22Rv1 (cell line): ENCODE measurements around the gene RYR2.
A peak's percentile ranks its signal among the peaks of the same experiment; 100 is the strongest.

Experiments used
- H3K27ac ChIP-seq: fragments of 450-650 bp; 2 replicates; pipeline ENCODE4 v1.5.1; 2017
- CTCF ChIP-seq: fragments of 450-650 bp; IDR thresholded peaks from 2 replicates; pipeline ENCODE4 v1.5.1; 2017; ENCODE audit warnings: mild to moderate bottlenecking
- ZFX ChIP-seq: fragments of 450-650 bp; IDR thresholded peaks from 2 replicates; pipeline ENCODE4 v1.6.1; 2017; ENCODE audit warnings: antibody characterized with exemption, borderline replicate concordance

RYR2 gene

GRCh38 chr1:237229333-237229732 is 187.3 kb downstream of the RYR2 start:
- H3K27ac ChIP-seq = no peak overlapping the region
- TF ChIP-seq ZFX = no peak
- no peak for TF ChIP-seq CTCF

GRCh38 chr1:237232501-237232900 is 190.5 kb downstream of the RYR2 start:
- H3K27ac ChIP-seq = no peak overlapping the region
- TF ChIP-seq ZFX = no peak
- no peak for TF ChIP-seq CTCF

- H3K27ac ChIP-seq = no peak overlapping the region
- no peak for TF ChIP-seq ZFX
- TF ChIP-seq CTCF = 0 out of 2 replicates have a peak, but pooled peaks have one; percentile 3
These were observed 193.1 kb downstream of the RYR2 start for GRCh38 chr1:237235091-237235490.

GRCh38 chr1:237237721-237238120 is 195.7 kb downstream of the RYR2 start:
- H3K27ac ChIP-seq = no peak overlapping the region
- TF ChIP-seq CTCF = no peak
- no peak for TF ChIP-seq ZFX

GRCh38 chr1:237239248-237239647 is 197.3 kb downstream of the RYR2 start:
- H3K27ac ChIP-seq = no peak overlapping the region
- TF ChIP-seq CTCF (no peak), ZFX (no peak)

- TF ChIP-seq CTCF (no peak), ZFX (no peak)
These were observed 199.1 kb downstream of the RYR2 start for GRCh38 chr1:237241038-237241437.

GRCh38 chr1:237244778-237245177 is 202.8 kb downstream of the RYR2 start:
- H3K27ac ChIP-seq = no peak overlapping the region
- no peak for TF ChIP-seq ZFX
- TF ChIP-seq CTCF = no peak

More at GRCh38 chr1:237241038-237241437, 199.1 kb downstream of the RYR2 start:
- no peak overlapping the region for H3K27ac ChIP-seq
